NCI-H2029 treated with DMSO at 0.1 percent for 48 hours (cell line): ENCODE results near the gene NANS.
"Not testable (repeated sequence)": the region's sequence is repeated elsewhere in the genome, so short reads cannot be mapped to it uniquely, and the experiment has no call there.

Experiments
- DNase-seq: peaks from one replicate; lab custom pipeline; 2025; lab: John Stamatoyannopoulos, UW

Gene NANS

DNA sequence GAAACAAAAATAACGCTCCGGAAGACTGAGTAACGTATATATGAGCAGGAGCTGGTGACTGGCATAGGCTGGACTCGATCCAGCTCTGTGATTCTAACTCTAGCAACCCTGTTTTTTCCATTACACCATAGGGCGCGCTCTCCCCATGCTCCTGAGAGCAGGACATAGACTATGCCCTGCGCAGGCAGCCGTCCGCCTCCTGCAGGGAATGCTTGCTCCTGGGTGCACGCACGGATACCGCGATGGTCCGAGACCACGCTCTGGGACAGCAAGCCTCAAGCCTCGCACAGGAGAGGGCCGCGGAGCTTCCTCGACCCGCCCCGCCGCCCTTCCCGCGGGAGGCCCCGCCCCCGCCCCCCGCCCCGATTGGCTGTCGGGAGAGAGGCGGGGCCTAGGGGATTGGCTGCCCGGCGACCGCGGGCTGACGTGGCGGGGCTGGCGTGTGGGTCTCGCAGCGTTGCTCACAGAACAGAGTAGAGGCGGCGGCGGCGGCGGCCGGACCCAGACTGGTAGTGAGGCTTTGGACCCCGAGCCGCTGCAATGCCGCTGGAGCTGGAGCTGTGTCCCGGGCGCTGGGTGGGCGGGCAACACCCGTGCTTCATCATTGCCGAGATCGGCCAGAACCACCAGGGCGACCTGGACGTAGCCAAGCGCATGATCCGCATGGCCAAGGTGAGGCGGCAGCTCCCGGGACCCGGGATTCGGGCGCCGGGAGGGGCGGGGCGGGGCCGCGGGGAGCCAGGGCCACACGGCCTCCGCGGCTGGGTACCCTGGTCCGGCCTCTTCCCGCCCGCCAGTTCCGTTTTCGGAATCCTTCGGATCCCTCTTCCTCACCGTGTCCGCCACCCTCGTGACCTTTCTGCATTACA, at the start of gene NANS:
Gene NANS (plus strand): TSS at position 464 of the 869 bp plus-strand sequence. CDS start 77 bp downstream, at position 541.
- DNase-seq = peak; percentile 72

GRCh38 chr9:98007251-98007928, 49.1 kb upstream of the NANS start:
- no peak for DNase-seq

DNA sequence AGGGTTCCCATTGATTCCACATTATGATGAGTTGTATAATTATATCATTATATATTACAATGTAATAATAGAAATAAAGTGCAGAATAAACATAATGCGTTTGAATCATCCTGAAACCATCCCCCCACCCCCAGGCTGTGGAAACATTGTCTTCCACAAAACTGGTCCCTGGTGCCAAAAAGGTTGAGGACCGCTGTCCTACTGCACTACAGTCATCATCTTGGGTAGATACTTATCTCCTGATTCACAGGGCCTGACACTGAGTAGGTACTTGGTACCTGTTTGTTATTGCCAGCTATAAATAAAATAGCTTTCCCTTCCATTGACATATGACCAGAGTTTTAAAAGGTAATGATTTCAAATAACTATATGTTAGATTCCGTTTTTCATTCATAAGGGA, 47.8 kb upstream of the NANS start:
- no peak for DNase-seq

- no peak for DNase-seq
These were observed 47.1 kb upstream of the NANS start for GRCh38 chr9:98009437-98009836.

DNA sequence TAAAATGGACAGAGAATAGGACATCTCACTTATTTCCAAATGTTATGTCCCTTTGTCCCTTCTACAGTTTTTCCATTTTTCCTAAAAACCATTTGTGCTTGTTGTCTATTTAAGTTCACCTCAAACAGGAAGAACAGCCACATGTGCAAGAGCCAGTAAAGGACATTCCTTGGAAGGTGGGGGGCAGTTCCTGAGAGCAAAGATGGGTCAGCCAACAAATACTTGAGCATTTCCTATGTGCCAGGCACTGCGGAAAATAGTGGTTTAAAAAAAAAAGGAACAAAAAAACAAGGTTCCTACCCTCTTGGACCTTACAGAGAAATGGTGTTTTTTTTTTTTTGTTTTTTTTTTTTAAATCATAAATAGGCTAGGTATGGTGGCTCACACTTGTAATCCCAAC, 46.6 kb upstream of the NANS start:
- DNase-seq = no peak

DNA sequence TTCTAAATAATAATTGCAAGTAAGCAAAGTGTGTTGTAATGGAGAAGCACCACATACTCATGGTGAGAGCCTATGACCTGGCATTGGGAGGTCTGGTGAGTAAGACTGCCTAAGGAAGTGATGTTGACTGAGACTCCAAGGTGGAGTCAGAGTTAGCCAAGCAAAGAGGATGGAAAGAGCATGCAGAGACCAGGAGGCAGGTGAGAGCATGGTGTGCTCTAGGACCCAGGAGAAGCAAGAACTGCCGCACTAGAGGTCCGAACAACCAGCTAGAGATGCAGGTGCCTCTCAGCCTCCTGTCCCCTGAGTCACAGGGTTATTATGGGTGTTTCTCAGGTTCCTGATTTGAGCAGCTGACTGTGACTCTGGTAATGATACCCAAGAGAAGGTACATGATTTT, 46.1 kb upstream of the NANS start:
- no peak for DNase-seq

- DNase-seq = no peak
These were observed 45.4 kb upstream of the NANS start for GRCh38 chr9:98011122-98011521.

DNA sequence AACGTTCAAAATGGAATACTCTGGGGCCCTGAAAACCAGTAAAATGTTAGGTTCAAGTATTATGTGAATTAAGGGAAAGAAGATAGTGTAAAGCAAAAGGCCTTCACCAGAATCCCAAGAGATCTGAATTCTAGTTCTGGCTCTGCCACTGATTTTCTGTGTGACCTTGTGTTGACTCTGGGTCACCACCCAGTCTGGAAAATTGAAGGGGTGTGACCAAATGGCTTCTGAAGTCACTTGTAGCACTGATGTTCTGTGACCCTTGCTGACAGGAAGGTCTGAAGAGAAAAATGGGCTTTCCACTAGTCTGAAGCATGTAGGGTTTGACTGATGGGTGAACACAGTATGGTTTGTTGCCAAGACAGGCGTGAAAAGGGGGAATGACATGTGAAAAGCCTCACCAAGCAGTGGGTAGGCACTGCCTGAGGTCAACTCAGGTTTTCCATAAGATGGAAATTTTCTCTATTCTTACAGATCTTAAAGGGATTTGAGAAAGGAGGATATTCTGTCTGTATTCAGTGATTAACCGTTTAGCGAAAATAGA, 40.3 kb upstream of the NANS start:
- DNase-seq = no peak

DNA sequence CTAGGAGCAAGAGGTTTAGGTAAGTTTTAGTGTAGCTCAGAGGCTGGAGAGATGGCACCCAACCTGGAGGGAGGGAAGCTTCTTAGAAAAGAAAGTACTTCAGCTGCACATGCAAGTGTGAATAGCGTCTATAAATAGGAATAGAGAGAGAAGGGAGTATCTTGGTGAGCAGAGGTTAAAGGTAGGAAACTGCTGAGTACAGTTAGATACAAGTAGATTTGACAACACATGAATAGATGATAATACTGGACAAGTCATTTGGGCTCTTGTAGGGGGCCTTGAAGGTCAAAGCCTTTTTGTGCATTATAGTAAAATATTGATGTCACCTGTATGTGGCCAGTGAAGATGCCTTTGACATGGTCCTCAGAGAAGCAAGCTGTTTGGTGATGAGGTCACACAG, 39.2 kb upstream of the NANS start:
- DNase-seq = no peak

GRCh38 chr9:98018347-98018746, 38.2 kb upstream of the NANS start:
- no peak for DNase-seq

GRCh38 chr9:98019098-98019497, 37.4 kb upstream of the NANS start:
- no peak for DNase-seq

GRCh38 chr9:98019869-98020268, 36.7 kb upstream of the NANS start:
- DNase-seq = not testable (repeated sequence)

GRCh38 chr9:98020476-98021145, 35.9 kb upstream of the NANS start:
- DNase-seq = no peak

DNA sequence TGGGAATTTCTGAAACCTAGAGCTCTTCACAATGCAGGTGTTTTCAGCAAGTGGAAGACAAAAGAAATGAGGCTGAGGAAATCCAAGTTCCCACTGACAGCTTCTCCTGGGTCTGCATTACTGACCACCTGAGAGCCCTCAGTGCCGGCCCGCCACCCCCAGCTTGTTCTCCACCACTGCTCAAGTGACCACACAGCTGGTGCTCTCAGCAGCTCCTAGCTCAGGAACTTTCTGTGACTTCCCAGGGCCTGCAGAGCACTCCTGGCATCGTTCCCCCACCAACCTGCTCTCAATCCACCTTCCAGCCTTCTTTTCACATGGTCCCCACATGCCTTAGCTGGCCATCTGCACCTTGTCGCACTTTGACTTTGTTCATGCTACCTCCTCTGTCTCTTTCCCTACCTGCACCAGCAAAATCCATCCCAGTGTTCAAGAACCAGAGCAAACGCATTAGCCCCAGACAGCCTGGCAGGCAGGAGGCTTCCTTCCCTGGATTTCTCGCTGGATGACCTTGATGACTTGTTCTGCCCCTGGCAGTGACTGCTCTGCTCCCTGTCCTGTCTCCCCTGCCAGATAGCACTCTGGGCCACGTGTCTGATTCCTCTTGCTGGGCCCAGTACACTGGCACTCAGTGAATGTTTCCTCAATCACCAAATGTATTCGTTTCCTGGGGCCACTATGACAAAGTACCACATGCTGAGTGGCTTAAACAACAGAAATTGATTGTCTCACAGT, 35.1 kb upstream of the NANS start:
- DNase-seq = no peak

DNA sequence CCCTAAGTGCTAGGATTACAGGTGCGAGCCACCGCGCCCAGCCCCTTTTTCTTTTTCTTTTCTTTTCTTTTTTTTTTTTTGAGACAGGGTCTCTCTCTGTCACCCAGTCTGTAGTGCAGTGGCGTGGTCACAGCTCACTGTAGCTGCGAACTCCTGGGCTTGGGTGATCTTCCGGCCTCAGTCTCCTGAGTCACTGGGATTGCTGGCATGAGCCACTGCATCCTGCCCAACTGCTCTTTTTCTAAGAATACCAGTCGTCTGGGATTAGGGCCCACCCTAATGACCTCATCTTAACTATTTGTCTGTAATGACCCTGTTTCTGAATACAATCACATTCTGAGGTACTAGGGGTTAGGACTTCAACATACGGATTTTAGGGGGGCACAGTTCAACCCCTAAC, 34.1 kb upstream of the NANS start:
- no peak for DNase-seq

GRCh38 chr9:98024702-98025101, 31.8 kb upstream of the NANS start:
- DNase-seq = peak; percentile 63

- no peak for DNase-seq
These were observed 25.4 kb upstream of the NANS start for GRCh38 chr9:98031169-98031568.

- DNase-seq = no peak
These were observed 24.6 kb upstream of the NANS start for GRCh38 chr9:98031935-98032334.

DNA sequence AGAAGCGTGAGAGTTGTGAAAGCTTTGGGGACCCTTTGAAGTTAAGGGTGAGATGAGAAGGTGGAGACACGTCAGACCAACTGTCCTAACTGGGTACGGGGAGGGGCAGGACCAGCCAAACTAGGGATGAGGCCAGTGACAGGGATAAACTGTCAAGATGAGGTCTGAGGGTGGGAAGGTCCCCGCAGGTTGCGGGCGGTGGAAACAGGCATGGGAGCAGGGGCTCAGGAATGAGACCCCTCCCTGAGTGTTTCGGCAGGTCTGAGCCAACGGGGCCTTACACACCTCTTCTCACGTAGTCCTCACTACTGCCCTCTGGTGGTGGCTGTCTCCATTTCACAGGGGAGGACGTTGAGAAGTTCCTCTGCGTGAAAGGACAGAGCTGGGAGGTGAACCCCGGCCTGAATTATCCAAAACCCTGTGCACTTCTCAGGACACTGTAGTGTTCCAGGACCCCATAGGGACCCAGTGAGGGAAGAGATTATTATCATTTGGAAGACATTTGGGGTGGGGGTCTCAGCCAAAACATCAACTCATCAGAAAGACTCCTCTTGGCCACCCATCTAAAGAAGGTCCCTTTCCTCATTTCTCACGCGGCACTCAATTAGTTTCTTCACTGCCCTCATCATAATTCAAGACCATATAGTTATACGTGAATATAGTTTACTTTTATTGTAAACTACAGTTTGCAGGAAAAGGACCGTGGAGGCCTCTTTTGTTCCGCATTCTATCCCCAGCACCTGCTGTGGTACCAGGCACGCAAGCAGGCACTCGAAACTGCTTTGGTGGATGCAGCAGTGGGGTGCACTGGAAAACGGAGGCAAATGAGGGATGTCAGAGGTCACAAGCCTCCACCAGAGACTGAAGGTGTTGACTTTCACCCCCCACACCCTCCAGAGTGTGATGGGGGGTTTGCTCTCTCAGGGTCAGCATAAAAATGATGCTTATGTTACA, 21.7 kb upstream of the NANS start:
- peak; percentile 12 for DNase-seq

DNA sequence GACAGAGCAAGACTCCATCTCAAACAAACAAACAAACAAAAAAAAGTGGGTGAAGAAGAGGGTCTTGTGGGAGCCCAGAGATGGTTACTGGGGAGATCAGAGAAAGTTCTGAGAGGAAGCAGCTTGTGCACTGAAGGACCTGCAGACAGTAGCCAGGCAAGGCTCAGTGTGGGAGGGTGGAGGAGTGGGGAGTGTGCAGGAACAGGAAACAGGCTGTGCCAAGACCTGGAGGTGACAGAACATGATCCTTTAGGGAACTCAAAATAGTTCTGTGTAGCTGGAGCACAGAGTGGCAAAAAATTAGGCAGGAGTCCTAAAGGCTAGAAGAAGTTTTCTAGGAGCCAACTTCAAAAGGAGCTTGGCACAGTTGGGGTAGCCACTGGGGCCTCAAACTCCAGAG, 19.2 kb upstream of the NANS start:
- DNase-seq = no peak

DNA sequence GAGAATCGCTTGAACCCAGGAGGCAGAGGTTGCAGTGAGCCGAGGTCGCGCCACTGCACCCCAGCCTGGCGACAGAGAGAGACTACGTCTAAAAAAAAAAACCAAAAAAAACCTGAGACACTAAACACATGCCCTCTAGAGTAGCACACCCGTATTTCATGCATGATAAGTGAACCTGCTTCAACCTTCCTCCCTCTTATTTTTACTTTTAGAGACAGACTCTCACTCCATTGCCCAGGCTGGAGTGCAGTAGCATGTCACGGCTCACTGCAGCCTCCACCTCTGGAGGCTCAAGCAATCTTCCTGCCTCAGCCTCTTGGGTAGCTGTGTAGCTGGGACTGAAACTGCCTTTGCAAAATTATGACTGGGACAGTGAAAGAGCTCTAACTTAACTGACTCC, 17.6 kb upstream of the NANS start:
- DNase-seq = no peak
